PC-3 (cell line): Measurements from ENCODE around the gene ATF5. TPM values are rescaled to one million over a fixed set of nuclear protein-coding genes. Genes with fewer than 3 reads are reported as not detected.

Source experiments
- ATAC-seq: fragments of 200-7000 bp; cut with Tn5 transposase; 2 replicates; pipeline ENCODE4 v1.9.1; 2020; ENCODE audit warnings: mild to moderate bottlenecking, moderate library complexity
- BruUV-seq: library from RNA; stranded (reverse); fragments of 400-500 nt; replicated peaks from 2 replicates; lab custom pipeline; 2021; lab: Mats Ljungman, UMichigan
- CTCF ChIA-PET: fragments of 300-600 bp; sonication (Branson Sonifier 250); formaldehyde crosslinking; loops from one replicate; lab custom pipeline; 2022; ENCODE audit warnings: antibody characterized with exemption; lab: Charles Lee
- POLR2A ChIA-PET: fragments of 300-600 bp; sonication (Branson Sonifier 250); formaldehyde crosslinking; loops from one replicate; lab custom pipeline; 2022; ENCODE audit warnings: antibody characterized with exemption; ENCODE audit not compliant: unreplicated experiment; lab: Charles Lee
- DNase-seq: peaks from one replicate; pipeline ENCODE4 v3.0.0-alpha.2; 2015
- H2AFZ ChIP-seq: fragments of 300-600 bp; sonication (generic); 2 replicates; pipeline ENCODE4 v1.6.0; 2016; ENCODE audit warnings: antibody characterized with exemption, low read length
- H3F3A ChIP-seq: fragments of 300-600 bp; sonication (generic); one replicate; pipeline ENCODE4 v1.6.0; 2017; ENCODE audit warnings: antibody characterized with exemption, low read length, control low read depth, mild to moderate bottlenecking; ENCODE audit not compliant: unreplicated experiment
- H3K27ac ChIP-seq: fragments of 300-600 bp; sonication (generic); 2 replicates; pipeline ENCODE4 v1.5.1; 2016; ENCODE audit warnings: mild to moderate bottlenecking, low read length
- H3K27me3 ChIP-seq: fragments of 300-600 bp; sonication (generic); 2 replicates; pipeline ENCODE4 v1.6.1; 2016; ENCODE audit warnings: low read length, mixed read lengths
- H3K36me3 ChIP-seq: fragments of 300-600 bp; sonication (generic); 2 replicates; pipeline ENCODE4 v1.6.1; 2016; ENCODE audit warnings: low read depth, mixed run types, low read length, mixed read lengths
- H3K4me1 ChIP-seq: fragments of 300-600 bp; sonication (generic); 2 replicates; pipeline ENCODE4 v1.5.1; 2016; ENCODE audit warnings: low read length; ENCODE audit not compliant: insufficient read depth
- H3K4me2 ChIP-seq: fragments of 300-600 bp; sonication (generic); 2 replicates; pipeline ENCODE4 v1.6.0; 2016; ENCODE audit warnings: low read length
- H3K4me3 ChIP-seq: fragments of 300-600 bp; sonication (generic); 2 replicates; pipeline ENCODE4 v1.5.1; 2016; ENCODE audit warnings: mild to moderate bottlenecking, low read length, mixed read lengths
- H3K79me2 ChIP-seq: fragments of 300-600 bp; sonication (generic); 2 replicates; pipeline ENCODE4 v1.6.1; 2017; ENCODE audit warnings: low read length, mixed read lengths
- H3K9ac ChIP-seq: fragments of 300-600 bp; sonication (generic); 2 replicates; pipeline ENCODE4 v1.6.0; 2016; ENCODE audit warnings: mild to moderate bottlenecking, low read length
- H3K9me2 ChIP-seq: fragments of 300-600 bp; sonication (generic); replicated peaks from 2 replicates; pipeline ENCODE4 v1.6.1; 2016; ENCODE audit warnings: mixed run types, low read length, mixed read lengths
- H3K9me3 ChIP-seq: fragments of 300-600 bp; sonication (generic); 2 replicates; pipeline ENCODE4 v1.6.1; 2016; ENCODE audit warnings: low read length, mixed read lengths
- H4K20me1 ChIP-seq: fragments of 300-600 bp; sonication (generic); 2 replicates; pipeline ENCODE4 v1.6.1; 2016; ENCODE audit warnings: low read length, mixed read lengths
- EZH2 ChIP-seq: fragments of 300-600 bp; sonication (generic); IDR thresholded peaks from one replicate; pipeline ENCODE4 v1.6.1; 2017; ENCODE audit warnings: antibody characterized with exemption, mild to moderate bottlenecking, low read length; ENCODE audit not compliant: unreplicated experiment
- EZH2phosphoT487 ChIP-seq: fragments of 300-600 bp; sonication (generic); IDR thresholded peaks from 2 replicates; pipeline ENCODE4 v1.6.1; 2018; ENCODE audit warnings: mild to moderate bottlenecking, antibody characterized with exemption, low read length, borderline replicate concordance
- intact Hi-C: fragments of 100-400 bp; cut with micrococcal nuclease; formaldehyde crosslinking; loops from 2 replicates; pipeline ENCODE4 v1.9.0; 2023
- total RNA-seq: library from RNA; depleted of rRNA; stranded (reverse); fragments of >200 nt; gene quantifications from 2 replicates; pipeline ENCODE4 v1.2.3, GENCODE V29; 2014
- TF ChIP-seq, protein P1 (sequence below): fragments of 300-600 bp; sonication (generic); conservative IDR thresholded peaks from 2 replicates; pipeline ENCODE4 v1.5.1; 2017; ENCODE audit warnings: antibody characterized with exemption, low read depth, mild to moderate bottlenecking, low read length

ATF5 gene
- total RNA-seq, 1 experiment from 2014 or later: 50.7 TPM

DNA sequence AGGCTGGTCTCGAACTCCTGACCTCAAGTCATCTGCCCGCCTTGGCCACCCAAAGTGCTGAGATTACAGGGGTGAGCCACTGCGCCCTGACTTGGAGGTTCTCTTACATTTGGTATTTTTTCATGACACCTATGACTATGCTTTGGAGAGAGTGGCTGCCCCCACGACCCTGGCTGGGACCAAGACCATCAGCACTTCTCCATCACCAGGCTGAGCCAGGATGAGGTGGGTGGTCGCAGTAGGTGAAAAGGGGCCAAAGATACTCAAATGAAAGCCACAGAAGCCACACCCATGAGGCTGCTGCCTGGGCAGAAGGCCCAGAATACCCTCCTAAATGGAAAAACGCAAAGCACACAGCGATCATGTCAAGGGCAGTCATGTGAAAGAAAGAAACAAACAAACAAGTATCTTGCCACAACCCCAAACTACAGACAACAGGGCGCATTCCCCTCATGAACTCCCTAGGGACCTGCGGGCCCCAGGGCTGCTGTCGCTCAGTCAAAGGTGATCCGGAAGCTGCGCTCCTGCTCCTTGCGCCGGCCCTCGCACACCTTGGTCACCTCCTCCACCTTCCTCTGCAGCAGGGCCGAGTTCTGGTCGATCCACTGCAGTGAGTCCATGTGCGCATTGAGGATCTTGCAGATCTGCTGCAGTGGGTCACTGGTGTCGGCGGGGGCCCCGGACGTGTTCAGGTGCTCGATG lies 21.1 kb upstream of the ATF5 start:
- TF ChIP-seq EZH2 (no peak), EZH2phosphoT487 (no peak)
- TF ChIP-seq, protein P1, sequence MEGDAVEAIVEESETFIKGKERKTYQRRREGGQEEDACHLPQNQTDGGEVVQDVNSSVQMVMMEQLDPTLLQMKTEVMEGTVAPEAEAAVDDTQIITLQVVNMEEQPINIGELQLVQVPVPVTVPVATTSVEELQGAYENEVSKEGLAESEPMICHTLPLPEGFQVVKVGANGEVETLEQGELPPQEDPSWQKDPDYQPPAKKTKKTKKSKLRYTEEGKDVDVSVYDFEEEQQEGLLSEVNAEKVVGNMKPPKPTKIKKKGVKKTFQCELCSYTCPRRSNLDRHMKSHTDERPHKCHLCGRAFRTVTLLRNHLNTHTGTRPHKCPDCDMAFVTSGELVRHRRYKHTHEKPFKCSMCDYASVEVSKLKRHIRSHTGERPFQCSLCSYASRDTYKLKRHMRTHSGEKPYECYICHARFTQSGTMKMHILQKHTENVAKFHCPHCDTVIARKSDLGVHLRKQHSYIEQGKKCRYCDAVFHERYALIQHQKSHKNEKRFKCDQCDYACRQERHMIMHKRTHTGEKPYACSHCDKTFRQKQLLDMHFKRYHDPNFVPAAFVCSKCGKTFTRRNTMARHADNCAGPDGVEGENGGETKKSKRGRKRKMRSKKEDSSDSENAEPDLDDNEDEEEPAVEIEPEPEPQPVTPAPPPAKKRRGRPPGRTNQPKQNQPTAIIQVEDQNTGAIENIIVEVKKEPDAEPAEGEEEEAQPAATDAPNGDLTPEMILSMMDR: no peak
- Histone ChIP-seq H3K9me3 (no peaks in the 10 kb centered on the region), H3K9ac (no peak overlapping the region), H3K4me3 (no peak overlapping the region), H4K20me1 (peaks cover 28% of the 10 kb centered on the region), H3K4me1 (no peaks in the 10 kb centered on the region), H3K36me3 (peaks cover 46% of the 10 kb centered on the region), H3F3A (no peaks in the 10 kb centered on the region), H3K9me2 (no peaks in the 10 kb centered on the region), H3K27me3 (no peaks in the 10 kb centered on the region), H2AFZ (no peak overlapping the region), H3K79me2 (no peaks in the 10 kb centered on the region; the same call in 1 of the 2 replicates), H3K27ac (no peak overlapping the region), H3K4me2 (no peak overlapping the region)
- DNase-seq (no peak), ATAC-seq (no peak)
- BruUV-seq: no TSS peak
- ChIA-PET POLR2A (no interaction called here), CTCF (no interaction called here)
- intact Hi-C loops: no loop called here

DNA sequence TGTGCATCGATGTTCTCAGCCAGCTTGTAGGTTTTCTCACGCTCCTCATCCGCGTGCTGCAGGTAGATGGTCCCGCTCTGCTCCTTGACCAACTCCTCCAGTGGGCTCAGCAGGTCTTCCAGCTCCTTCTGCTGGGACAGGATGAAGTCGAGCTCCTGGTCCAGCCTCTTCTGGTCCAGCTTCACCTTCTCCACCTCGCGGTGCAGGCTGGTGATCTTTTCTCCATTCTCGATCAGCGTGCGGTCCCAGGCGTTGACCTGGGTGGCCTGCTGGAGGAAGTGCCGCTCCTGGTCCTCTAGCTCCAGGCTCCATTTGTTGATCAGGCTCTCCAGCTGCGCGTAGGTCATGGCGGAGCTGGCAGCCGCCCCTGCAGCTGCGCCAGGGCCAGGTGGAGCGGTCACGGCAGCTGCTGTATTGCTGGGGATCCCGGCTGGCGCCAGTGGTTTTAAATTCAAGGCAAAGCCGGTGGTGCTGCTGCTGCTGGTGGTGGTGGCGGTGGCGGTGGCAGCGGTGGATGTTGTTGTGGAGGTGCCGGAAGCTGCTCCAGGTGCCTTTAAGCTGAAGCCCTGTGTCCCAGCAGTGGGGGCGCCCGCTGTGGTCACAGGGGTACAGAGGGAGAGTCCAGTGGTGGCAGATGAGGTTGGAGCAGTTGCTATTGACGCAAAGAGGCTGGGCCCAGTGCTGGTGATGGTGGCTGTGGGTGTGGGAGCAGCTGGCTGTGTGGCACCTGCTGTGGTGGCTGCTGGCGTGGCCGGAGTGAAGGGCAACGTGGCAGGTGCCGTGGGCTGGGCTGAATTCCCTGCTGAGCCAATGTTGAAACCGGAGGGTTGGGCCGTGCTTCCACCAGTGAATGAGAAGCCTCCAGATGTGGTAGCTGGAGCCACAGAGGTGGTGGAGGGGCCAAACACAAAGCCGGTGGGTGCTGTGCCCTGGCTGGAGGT lies 20.3 kb upstream of the ATF5 start:
- Histone ChIP-seq H3K27ac (no peak overlapping the region), H3K4me3 (no peak overlapping the region), H3K9me3 (no peaks in the 10 kb centered on the region), H3K79me2 (peaks cover 4% of the 10 kb centered on the region; the same call in 1 of the 2 replicates), H3K4me1 (no peaks in the 10 kb centered on the region), H2AFZ (no peak overlapping the region), H3K36me3 (peaks cover 54% of the 10 kb centered on the region), H4K20me1 (peaks cover 28% of the 10 kb centered on the region), H3K27me3 (no peaks in the 10 kb centered on the region), H3F3A (no peaks in the 10 kb centered on the region), H3K9ac (no peak overlapping the region), H3K4me2 (no peak overlapping the region), H3K9me2 (no peaks in the 10 kb centered on the region)
- DNase-seq (no peak), ATAC-seq (no peak)
- intact Hi-C loops: no loop called here
- ChIA-PET POLR2A (no interaction called here), CTCF (no interaction called here)
- no TSS peak for BruUV-seq
- TF ChIP-seq, protein P1: no peak
- TF ChIP-seq EZH2 (no peak), EZH2phosphoT487 (no peak)
